Muscle of leg (tissue), 11 donors: ENCODE results near the gene OGT. TPM values are rescaled to one million over a fixed set of nuclear protein-coding genes. Genes with fewer than 3 reads are reported as not detected.

Experiments
- DNase-seq: peaks from one replicate; pipeline ENCODE4 v3.0.0; 2013
- H3K27ac ChIP-seq: one replicate; pipeline ENCODE4 v1.5.1; 2013; ENCODE audit warnings: mild to moderate bottlenecking, low read length, control low read depth
- H3K27me3 ChIP-seq: one replicate; pipeline ENCODE4 v1.6.1; 2013; ENCODE audit warnings: low read length; ENCODE audit not compliant: control insufficient read depth, insufficient read depth
- H3K36me3 ChIP-seq: one replicate; pipeline ENCODE4 v1.6.1; 2013; ENCODE audit warnings: low read length; ENCODE audit not compliant: control insufficient read depth, insufficient read depth
- H3K4me1 ChIP-seq: one replicate; pipeline ENCODE4 v1.6.1; 2013; ENCODE audit warnings: low read length; ENCODE audit not compliant: control insufficient read depth, insufficient read depth
- H3K4me3 ChIP-seq: one replicate; pipeline ENCODE4 v1.5.1; 2013; ENCODE audit warnings: low read length, control low read depth
- H3K9me3 ChIP-seq: replicated peaks from 2 replicates; pipeline ENCODE4 v1.6.1; 2013; ENCODE audit warnings: low read depth, low read length; ENCODE audit not compliant: control insufficient read depth
- WGBS: methylation state at CpG from one replicate; pipeline ENCODE4 v1.1.5; 2013; ENCODE audit warnings: missing lambda C conversion rate; ENCODE audit not compliant: insufficient coverage; 5-methylcytosine and 5-hydroxymethylcytosine counted together
- polyA plus RNA-seq, 8 donors: library from polyadenylated mRNA; unstranded; fragments of 120-200 nt; gene quantifications; one replicate each; pipeline versions ENCODE4 v1.2.1 to v1.2.3, GENCODE V29; 2013; ENCODE audit warnings: inconsistent platforms in 1 of 8, low replicate concordance in 1 of 8; ENCODE audit not compliant: insufficient read length in 8 of 8, insufficient read depth in 1 of 8
- total RNA-seq: library from RNA; stranded (reverse); fragments of 120-200 nt; gene quantifications from one replicate; pipeline ENCODE4 v1.2.4, GENCODE V29; 2013

OGT gene
- total and polyA plus RNA-seq, 9 donors = 74.7 to 186 (median 104) TPM

- Histone ChIP-seq H3K27ac (no peak overlapping the region), H3K9me3 (no peaks in the 10 kb centered on the region), H3K4me3 (no peak overlapping the region), H3K27me3 (peaks cover 4% of the 10 kb centered on the region), H3K36me3 (peaks cover 4% of the 10 kb centered on the region), H3K4me1 (peaks cover 4% of the 10 kb centered on the region)
- DNase-seq = peak; percentile 12
- WGBS = no CpG with 5 or more reads among the region's 5 CpGs
These were observed 3.4 kb downstream of the OGT start for GRCh38 chrX:71536285-71536684.

- DNase-seq = no peak
- Histone ChIP-seq H3K4me3 (no peak overlapping the region), H3K9me3 (no peaks in the 10 kb centered on the region), H3K27me3 (peaks cover 4% of the 10 kb centered on the region), H3K4me1 (peaks cover 4% of the 10 kb centered on the region), H3K36me3 (peaks cover 4% of the 10 kb centered on the region), H3K27ac (no peak overlapping the region)
- WGBS = 80% methylated on average over 4 of the region's 9 CpGs
These were observed 4.8 kb downstream of the OGT start for GRCh38 chrX:71537743-71538142.

GRCh38 chrX:71540801-71541200 lies 7.9 kb downstream of the OGT start:
- H3K27me3 ChIP-seq = no peaks in the 10 kb centered on the region
- 80% methylated on average over 1 of the region's 3 CpGs for WGBS
- no peak for DNase-seq
- no peak overlapping the region for H3K4me3 ChIP-seq
- H3K36me3 ChIP-seq = peaks cover 15% of the 10 kb centered on the region
- peaks cover 4% of the 10 kb centered on the region for H3K4me1 ChIP-seq
- H3K27ac ChIP-seq = no peak overlapping the region
- H3K9me3 ChIP-seq = no peaks in the 10 kb centered on the region

- WGBS = 71% methylated on average over 4 of the region's 8 CpGs
- Histone ChIP-seq H3K27me3 (no peaks in the 10 kb centered on the region), H3K4me1 (peaks cover 4% of the 10 kb centered on the region), H3K4me3 (no peak overlapping the region), H3K36me3 (peaks cover 20% of the 10 kb centered on the region), H3K27ac (no peak overlapping the region), H3K9me3 (no peaks in the 10 kb centered on the region)
- DNase-seq = peak; percentile 18
These were observed 8.5 kb downstream of the OGT start for GRCh38 chrX:71541210-71542022.

- H3K27me3 ChIP-seq = no peaks in the 10 kb centered on the region
- H3K27ac ChIP-seq = no peak overlapping the region
- no peak overlapping the region for H3K4me3 ChIP-seq
- peak; percentile 9 for DNase-seq
- H3K4me1 ChIP-seq = peaks cover 4% of the 10 kb centered on the region
- peaks cover 29% of the 10 kb centered on the region for H3K36me3 ChIP-seq
- WGBS = no CpG with 5 or more reads among the region's 1 CpG
- no peaks in the 10 kb centered on the region for H3K9me3 ChIP-seq
These were observed 9.5 kb downstream of the OGT start for GRCh38 chrX:71542411-71542810.

GRCh38 chrX:71542825-71543224 lies 9.9 kb downstream of the OGT start:
- Histone ChIP-seq H3K9me3 (no peaks in the 10 kb centered on the region), H3K4me3 (no peak overlapping the region), H3K36me3 (peaks cover 30% of the 10 kb centered on the region), H3K27ac (no peak overlapping the region), H3K27me3 (no peaks in the 10 kb centered on the region), H3K4me1 (peaks cover 2% of the 10 kb centered on the region)
- no CpG with 5 or more reads among the region's 2 CpGs for WGBS
- DNase-seq = no peak

GRCh38 chrX:71543316-71543715 lies 10.4 kb downstream of the OGT start:
- DNase-seq = peak; percentile 10
- Histone ChIP-seq H3K4me3 (no peak overlapping the region), H3K9me3 (no peaks in the 10 kb centered on the region), H3K36me3 (peaks cover 32% of the 10 kb centered on the region), H3K27me3 (no peaks in the 10 kb centered on the region), H3K4me1 (peaks cover 2% of the 10 kb centered on the region), H3K27ac (no peak overlapping the region)
- WGBS = no CpG with 5 or more reads among the region's 2 CpGs

GRCh38 chrX:71545364-71545763 lies 12.5 kb downstream of the OGT start:
- Histone ChIP-seq H3K9me3 (no peaks in the 10 kb centered on the region), H3K27me3 (no peaks in the 10 kb centered on the region), H3K27ac (no peak overlapping the region), H3K4me3 (no peak overlapping the region), H3K36me3 (peaks cover 42% of the 10 kb centered on the region), H3K4me1 (no peaks in the 10 kb centered on the region)
- no peak for DNase-seq
- 88% methylated on average over 7 of the region's 7 CpGs for WGBS

GRCh38 chrX:71546879-71547278 lies 14.0 kb downstream of the OGT start:
- Histone ChIP-seq H3K27me3 (no peaks in the 10 kb centered on the region), H3K36me3 (peaks cover 42% of the 10 kb centered on the region), H3K4me1 (no peaks in the 10 kb centered on the region), H3K27ac (no peak overlapping the region), H3K4me3 (no peak overlapping the region), H3K9me3 (no peaks in the 10 kb centered on the region)
- no peak for DNase-seq
- WGBS = 94% methylated on average over 11 of the region's 13 CpGs

- Histone ChIP-seq H3K36me3 (peaks cover 42% of the 10 kb centered on the region), H3K27ac (no peak overlapping the region), H3K4me3 (no peak overlapping the region), H3K9me3 (no peaks in the 10 kb centered on the region), H3K4me1 (no peaks in the 10 kb centered on the region), H3K27me3 (no peaks in the 10 kb centered on the region)
- no peak for DNase-seq
- no CpG with 5 or more reads among the region's 7 CpGs for WGBS
These were observed 14.4 kb downstream of the OGT start for GRCh38 chrX:71547339-71547738.
